Liver (tissue), 9 donors: ENCODE results near the gene GOT2. TPM values are rescaled to one million over a fixed set of nuclear protein-coding genes. Genes with fewer than 3 reads are reported as not detected.

Source experiments
- DNase-seq: peaks from one replicate; pipeline ENCODE4 v3.0.0-alpha.2; 2017; ENCODE audit warnings: low spot score
- H3K27ac ChIP-seq, 2 donors: one replicate each; pipeline ENCODE4 v1.7.0; 2013; ENCODE audit warnings: inconsistent platforms in 2 of 2, low read length in 2 of 2, control low read depth in 1 of 2, low read depth in 1 of 2, mild to moderate bottlenecking in 1 of 2
- H3K27me3 ChIP-seq, 4 donors: one replicate each; pipeline versions ENCODE4 v1.6.1 to v1.7.0; 2013; ENCODE audit warnings: low read length in 3 of 4, inconsistent platforms in 1 of 4, mild to moderate bottlenecking in 1 of 4, moderate library complexity in 1 of 4; ENCODE audit not compliant: control insufficient read depth in 4 of 4, insufficient read depth in 4 of 4
- H3K36me3 ChIP-seq, 4 donors: one replicate each; pipeline versions ENCODE4 v1.6.1 to v1.7.0; 2013; ENCODE audit warnings: low read length in 3 of 4, mild to moderate bottlenecking in 3 of 4, low read depth in 1 of 4, moderate library complexity in 1 of 4; ENCODE audit not compliant: control insufficient read depth in 4 of 4, insufficient read depth in 3 of 4
- H3K4me1 ChIP-seq, 4 donors: one replicate each; pipeline versions ENCODE4 v1.6.1 to v1.7.0; 2013; ENCODE audit warnings: low read length in 3 of 4, mild to moderate bottlenecking in 3 of 4, moderate library complexity in 1 of 4; ENCODE audit not compliant: control insufficient read depth in 4 of 4, insufficient read depth in 4 of 4
- H3K4me3 ChIP-seq, 3 donors: one replicate each; pipeline versions ENCODE4 v1.6.1 to v1.7.0; 2013; ENCODE audit warnings: low read length in 3 of 3, control low read depth in 1 of 3, low read depth in 1 of 3, mild to moderate bottlenecking in 1 of 3
- H3K9ac ChIP-seq, 2 donors: one replicate each; pipeline ENCODE4 v1.7.0; 2013; ENCODE audit warnings: low read length in 2 of 2, mild to moderate bottlenecking in 2 of 2, moderate library complexity in 2 of 2, control low read depth in 1 of 2, low read depth in 1 of 2
- H3K9me3 ChIP-seq, 4 donors: one replicate each; pipeline versions ENCODE4 v1.6.1 to v1.7.0; 2013; ENCODE audit warnings: low read length in 3 of 4; ENCODE audit not compliant: control insufficient read depth in 4 of 4
- ATF3 ChIP-seq: IDR thresholded peaks from 2 replicates; pipeline ENCODE4 v1.6.1; 2016; ENCODE audit warnings: antibody characterized with exemption
- CTCF ChIP-seq: fragments of 150-350 bp; IDR thresholded peaks from 2 replicates; pipeline ENCODE4 v1.5.1; 2017; ENCODE audit warnings: improper control_type of control experiment, low read depth, low read length; ENCODE audit not compliant: missing input control
- EGR1 ChIP-seq, 2 donors: IDR thresholded peaks; 2 replicates each; pipeline ENCODE4 v1.6.1; 2016 to 2018; ENCODE audit warnings: antibody characterized with exemption in 2 of 2, low read depth in 2 of 2
- FOXA1 ChIP-seq: IDR thresholded peaks from 2 replicates; pipeline ENCODE4 v1.6.1; 2016; ENCODE audit warnings: antibody characterized with exemption
- FOXA2 ChIP-seq: IDR thresholded peaks from 2 replicates; pipeline ENCODE4 v1.6.1; 2016; ENCODE audit warnings: antibody characterized with exemption
- GABPA ChIP-seq, 2 donors: IDR thresholded peaks in 1 of 2; conservative IDR thresholded peaks in 1 of 2; 2 replicates each; pipeline ENCODE4 v1.6.1; 2016; ENCODE audit warnings: antibody characterized with exemption in 2 of 2, mild to moderate bottlenecking in 1 of 2, moderate library complexity in 1 of 2
- HNF4A ChIP-seq, 2 donors: conservative IDR thresholded peaks; 2 replicates each; pipeline ENCODE4 v1.6.1; 2016; ENCODE audit warnings: antibody characterized with exemption in 2 of 2, mild to moderate bottlenecking in 2 of 2
- HNF4G ChIP-seq: IDR thresholded peaks from 2 replicates; pipeline ENCODE4 v1.6.1; 2016; ENCODE audit warnings: antibody characterized with exemption
- JUND ChIP-seq, 2 donors: IDR thresholded peaks; 2 replicates each; pipeline ENCODE4 v1.6.1; 2016; ENCODE audit warnings: antibody characterized with exemption in 2 of 2
- MAX ChIP-seq: IDR thresholded peaks from 2 replicates; pipeline ENCODE4 v1.6.1; 2016; ENCODE audit warnings: antibody characterized with exemption
- NR2F2 ChIP-seq: IDR thresholded peaks from 2 replicates; pipeline ENCODE4 v1.6.1; 2016; ENCODE audit warnings: antibody characterized with exemption
- RAD21 ChIP-seq, 2 donors: IDR thresholded peaks; 2 replicates each; pipeline ENCODE4 v1.6.1; 2016; ENCODE audit warnings: antibody characterized with exemption in 2 of 2, mild to moderate bottlenecking in 2 of 2
- REST ChIP-seq: IDR thresholded peaks from 2 replicates; pipeline ENCODE4 v1.6.1; 2016; ENCODE audit warnings: antibody characterized with exemption, mild to moderate bottlenecking
- RXRA ChIP-seq, 2 donors: IDR thresholded peaks; 2 replicates each; pipeline ENCODE4 v1.6.1; 2017 to 2018; ENCODE audit warnings: antibody characterized with exemption in 2 of 2, mild to moderate bottlenecking in 1 of 2
- SP1 ChIP-seq: IDR thresholded peaks from 2 replicates; pipeline ENCODE4 v1.6.1; 2018; ENCODE audit warnings: antibody characterized with exemption, mild to moderate bottlenecking
- TAF1 ChIP-seq: conservative IDR thresholded peaks from 2 replicates; pipeline ENCODE4 v1.6.1; 2016; ENCODE audit warnings: antibody characterized with exemption, mild to moderate bottlenecking
- YY1 ChIP-seq: IDR thresholded peaks from 2 replicates; pipeline ENCODE4 v1.6.1; 2016; ENCODE audit warnings: antibody characterized with exemption, mild to moderate bottlenecking
- ZBTB33 ChIP-seq: IDR thresholded peaks from 2 replicates; pipeline ENCODE4 v1.6.1; 2016; ENCODE audit warnings: antibody characterized with exemption
- WGBS: extraction: QIAGEN DNeasy Blood & Tissue Kit; methylation state at CpG from one replicate; pipeline ENCODE4 v1.1.7; 2013; 5-methylcytosine and 5-hydroxymethylcytosine counted together
- polyA plus RNA-seq, 2 donors: library from polyadenylated mRNA; stranded (reverse) in 1 of 2; unstranded in 1 of 2; fragments of 200-250 nt in 1 of 2; fragments of >200 nt in 1 of 2; fragmentation: Nextera tagmentation in 1 of 2; extraction: Ambion mirVana in 1 of 2; gene quantifications; one replicate each; pipeline versions ENCODE4 v1.2.1 to v1.2.3, GENCODE V29; 2013 to 2015
- total RNA-seq, 2 donors: library from RNA; depleted of rRNA; stranded (reverse); fragments of >200 nt; gene quantifications; one replicate each; pipeline ENCODE4 v1.2.3, GENCODE V29; 2014
- donor health status: healthy.
- donor health status: healthy.
- donor health status: healthy.
- donor health status: healthy.
- donor health status: healthy.

Gene GOT2
- total and polyA plus RNA-seq, 4 donors = 80.2 to 216 (median 136) TPM

GRCh38 chr16:58684354-58685083, 49.6 kb downstream of the GOT2 start, which contains the start of gene SLC38A7:
Gene SLC38A7, minus strand, starts transcription at chr16:58684770. Its CDS starts 4,644 bp downstream, at chr16:58680126.
- H3K9me3 ChIP-seq = no peaks in the 10 kb centered on the region
- H3K36me3 ChIP-seq = peaks cover 0 to 5% (median 1%) of the 10 kb centered on the region in 4 donors
- no peak for TF ChIP-seq FOXA2
- TF ChIP-seq REST = no peak
- peak; percentile 37 for TF ChIP-seq SP1
- TF ChIP-seq ZBTB33 = no peak
- TF ChIP-seq NR2F2 = no peak
- TF ChIP-seq RAD21 (IDR thresholded peaks at IDR 0.05) = peak in 1 of 2 donors; percentile 31
- TF ChIP-seq CTCF = no peak
- TF ChIP-seq GABPA (IDR thresholded peaks at IDR 0.05 in 1 of 2, conservative IDR thresholded peaks at IDR 0.05 in 1 of 2) = no peak
- peak in 1 of 2 donors; percentile 15 for TF ChIP-seq RXRA (IDR thresholded peaks at IDR 0.05)
- peak; percentile 25 for TF ChIP-seq YY1
- TF ChIP-seq JUND (IDR thresholded peaks at IDR 0.05) = no peak
- TF ChIP-seq ATF3 = no peak
- no peak for TF ChIP-seq FOXA1
- TF ChIP-seq EGR1 (IDR thresholded peaks at IDR 0.05; ENCODE audit: low read depth in 2 of 2) = no peak
- no peak for TF ChIP-seq HNF4A (conservative IDR thresholded peaks at IDR 0.05)
- TF ChIP-seq TAF1 = no peak
- TF ChIP-seq HNF4G = no peak
- TF ChIP-seq MAX = no peak
- DNase-seq = peak; percentile 81
- peaks cover 4 to 23% (median 18%) of the 10 kb centered on the region in 4 donors for H3K4me1 ChIP-seq
- H3K27ac ChIP-seq = peak within 1 kb of the TSS; percentile 86 to 92
- no peaks in the 10 kb centered on the region for H3K27me3 ChIP-seq
- H3K9ac ChIP-seq = peak within 1 kb of the TSS; percentile 45 to 81
- peak within 1 kb of the TSS; percentile 82 to 95 (median 87) for H3K4me3 ChIP-seq
- WGBS = 2% methylated on average over 41 of the region's 41 CpGs
